SK-N-SH (cell line): ENCODE results near the gene PRXL2B. TPM values are rescaled to one million over a fixed set of nuclear protein-coding genes. Genes with fewer than 3 reads are reported as not detected.

Experiments used
- CTCF ChIA-PET: fragments of 300-600, 350-600 bp; formaldehyde crosslinking; extraction: SDS; loops from one replicate; lab custom pipeline; 2021; lab: Yijun Ruan, JAX
- POLR2A ChIA-PET: fragments of 350-600 bp; sonication (Branson Sonifier 250); formaldehyde crosslinking; extraction: SDS; loops from one replicate; lab custom pipeline; 2020; ENCODE audit warnings: antibody characterized with exemption, inconsistent platforms; lab: Yijun Ruan, JAX
- DNase-seq: peaks from one replicate; pipeline ENCODE4 v3.0.0; 2012
- H2AFZ ChIP-seq: fragments of 200-600 bp; sonication (generic); 2 replicates; pipeline ENCODE4 v1.8.1; 2016; ENCODE audit warnings: antibody characterized with exemption, mild to moderate bottlenecking, low read depth
- H3F3A ChIP-seq: fragments of 200-600 bp; sonication (generic); replicated peaks from 2 replicates; pipeline ENCODE3; 2016; ENCODE audit warnings: antibody characterized with exemption, mild to moderate bottlenecking; ENCODE audit not compliant: insufficient read depth
- H3K27ac ChIP-seq, 2 experiments: fragments of 200-500 bp in 1 of 2; fragments of 200-600 bp in 1 of 2; sonication (Bioruptor generic) in 1 of 2; sonication (generic), shearing (Covaris generic) in 1 of 2; 2 replicates each; pipeline versions ENCODE4 v1.5.1 to v1.6.1; 2014 to 2016; ENCODE audit warnings: low read depth in 2 of 2, inconsistent platforms in 1 of 2, low read length in 1 of 2, mild to moderate bottlenecking in 1 of 2, mixed read lengths in 1 of 2
- H3K27me3 ChIP-seq: fragments of 200-600 bp; sonication (generic), shearing (Covaris generic); 2 replicates; pipeline ENCODE4 v1.6.1; 2016; ENCODE audit warnings: mixed run types; ENCODE audit not compliant: insufficient read depth
- H3K36me3 ChIP-seq, 2 experiments: fragments of 200-500 bp in 1 of 2; fragments of 200-600 bp in 1 of 2; sonication (Bioruptor generic) in 1 of 2; sonication (generic) in 1 of 2; replicated peaks in 1 of 2; 2 replicates each; pipeline versions ENCODE3 to v1.5.1; 2014 to 2016; ENCODE audit warnings: low read length in 1 of 2, mild to moderate bottlenecking in 1 of 2; ENCODE audit not compliant: insufficient read depth in 2 of 2, control insufficient read depth in 1 of 2
- H3K4me1 ChIP-seq, 2 experiments: fragments of 200-500 bp in 1 of 2; fragments of 200-600 bp in 1 of 2; sonication (Bioruptor generic) in 1 of 2; sonication (generic), shearing (Covaris generic) in 1 of 2; 2 replicates each; pipeline versions ENCODE4 v1.5.1 to v1.6.1; 2014 to 2016; ENCODE audit warnings: low read depth in 1 of 2, low read length in 1 of 2, mixed run types in 1 of 2; ENCODE audit not compliant: insufficient read depth in 2 of 2, control insufficient read depth in 1 of 2
- H3K4me2 ChIP-seq: fragments of 200-600 bp; sonication (generic), shearing (Covaris generic); 2 replicates; pipeline ENCODE4 v1.6.1; 2017; ENCODE audit warnings: mixed run types
- H3K4me3 ChIP-seq, 2 experiments: fragments of 200-500 bp in 1 of 2; fragments of 200-600 bp in 1 of 2; sonication (Bioruptor generic) in 1 of 2; sonication (generic), shearing (Covaris generic) in 1 of 2; 2 replicates each; pipeline versions ENCODE4 v1.5.1 to v1.8.1; 2014 to 2016; ENCODE audit warnings: low read depth in 2 of 2, inconsistent platforms in 1 of 2, low read length in 1 of 2, mild to moderate bottlenecking in 1 of 2, mixed read lengths in 1 of 2, moderate library complexity in 1 of 2
- H3K79me2 ChIP-seq: fragments of 200-600 bp; sonication (generic); 2 replicates; pipeline ENCODE4 v1.8.1; 2017; ENCODE audit warnings: mild to moderate bottlenecking; ENCODE audit not compliant: insufficient read depth
- H3K9ac ChIP-seq: fragments of 200-600 bp; sonication (generic); 2 replicates; pipeline ENCODE4 v1.6.1; 2017; ENCODE audit warnings: mixed run types
- H3K9me2 ChIP-seq: fragments of 200-600 bp; sonication (generic); 2 replicates; pipeline ENCODE4 v1.6.1; 2017; ENCODE audit warnings: mixed run types
- H3K9me3 ChIP-seq: fragments of 200-600 bp; sonication (generic); 2 replicates; pipeline ENCODE4 v1.6.1; 2017; ENCODE audit warnings: mixed run types, mild to moderate bottlenecking, moderate library complexity
- H4K20me1 ChIP-seq: fragments of 200-600 bp; sonication (generic); 2 replicates; pipeline ENCODE4 v1.6.1; 2017; ENCODE audit warnings: mild to moderate bottlenecking, mixed run types; ENCODE audit not compliant: insufficient read depth
- CHD2 ChIP-seq: fragments of 150-350 bp; IDR thresholded peaks from 2 replicates; pipeline ENCODE4 v1.6.1; 2018; ENCODE audit warnings: low read length; ENCODE audit not compliant: partially characterized antibody
- ELF1 ChIP-seq: IDR thresholded peaks from 2 replicates; pipeline ENCODE4 v1.4.0; 2012
- EP300 ChIP-seq, 2 experiments: IDR thresholded peaks; 2 replicates each; pipeline versions ENCODE4 v1.4.0 to v1.6.1; 2012; ENCODE audit warnings: borderline replicate concordance in 1 of 2, low read depth in 1 of 2, low read length in 1 of 2
- FOSL2 ChIP-seq: IDR thresholded peaks from 2 replicates; pipeline ENCODE4 v1.4.0; 2012; ENCODE audit warnings: low read depth, mild to moderate bottlenecking, moderate library complexity, borderline replicate concordance
- FOXJ3 ChIP-seq: sonication (generic); formaldehyde crosslinking; IDR thresholded peaks from 2 replicates; pipeline ENCODE4 v1.5.1; 2020; ENCODE audit warnings: mild to moderate bottlenecking, missing genetic modification reagents
- GATA2 ChIP-seq: sonication (generic); formaldehyde crosslinking; IDR thresholded peaks from 2 replicates; pipeline ENCODE4 v1.5.0; 2020; ENCODE audit warnings: mild to moderate bottlenecking, missing genetic modification reagents
- JUND ChIP-seq: IDR thresholded peaks from 2 replicates; pipeline ENCODE4 v1.4.0; 2012
- MEF2A ChIP-seq: IDR thresholded peaks from 2 replicates; pipeline ENCODE4 v1.4.0; 2012; ENCODE audit warnings: low read depth, borderline replicate concordance
- NFIC ChIP-seq: IDR thresholded peaks from 2 replicates; pipeline ENCODE4 v1.4.0; 2012; ENCODE audit warnings: borderline replicate concordance
- NRF1 ChIP-seq: IDR thresholded peaks from 2 replicates; pipeline ENCODE4 v1.6.1; 2012; ENCODE audit warnings: low read depth, mild to moderate bottlenecking, low read length
- RAD21 ChIP-seq: IDR thresholded peaks from 2 replicates; pipeline ENCODE4 v1.6.1; 2012; ENCODE audit warnings: mild to moderate bottlenecking, low read length
- RFX5 ChIP-seq: IDR thresholded peaks from 2 replicates; pipeline ENCODE4 v1.6.1; 2012; ENCODE audit warnings: mild to moderate bottlenecking, improper control_type of control experiment, low read length
- RXRA ChIP-seq: IDR thresholded peaks from 2 replicates; pipeline ENCODE4 v1.4.0; 2012; ENCODE audit warnings: low read depth, mild to moderate bottlenecking, borderline replicate concordance
- SMC3 ChIP-seq: IDR thresholded peaks from 2 replicates; pipeline ENCODE4 v1.6.1; 2012; ENCODE audit warnings: low read depth, low read length, improper control_type of control experiment
- TCF12 ChIP-seq: IDR thresholded peaks from 2 replicates; pipeline ENCODE4 v1.4.0; 2012
- WGBS: methylation state at CpG from one replicate; pipeline ENCODE4 v1.1.6; 2017; ENCODE audit warnings: low lambda C conversion rate; 5-methylcytosine and 5-hydroxymethylcytosine counted together
- polyA plus RNA-seq, 3 experiments: library from polyadenylated mRNA; depleted of rRNA; stranded (reverse); fragments of >200 nt; gene quantifications; 2 replicates each; pipeline ENCODE4 v1.2.3, GENCODE V29; 2012
- TF ChIP-seq, protein P1 (sequence below): IDR thresholded peaks from 2 replicates; pipeline ENCODE4 v1.4.0; 2012; ENCODE audit warnings: low read depth, borderline replicate concordance
- TF ChIP-seq, protein P2 (sequence below): fragments of 200-600 bp; sonication (generic); IDR thresholded peaks from 2 replicates; pipeline ENCODE4 v1.6.1; 2017; ENCODE audit warnings: antibody characterized with exemption, mild to moderate bottlenecking, moderate library complexity
- TF ChIP-seq, protein P3 (sequence below): IDR thresholded peaks from 2 replicates; pipeline ENCODE4; 2012
- TF ChIP-seq, protein P4 (sequence below): fragments of 150-350 bp; IDR thresholded peaks from 2 replicates; pipeline ENCODE4 v1.6.1; 2016; ENCODE audit warnings: mild to moderate bottlenecking, low read depth, low read length
- TF ChIP-seq, protein P5 (sequence below): IDR thresholded peaks from 2 replicates; pipeline ENCODE4 v1.4.0; 2012; ENCODE audit warnings: low read depth

Gene PRXL2B
- polyA plus RNA-seq, 1 of the 3 experiments (the other 2 are of a cell fraction): 33.7 TPM

DNA sequence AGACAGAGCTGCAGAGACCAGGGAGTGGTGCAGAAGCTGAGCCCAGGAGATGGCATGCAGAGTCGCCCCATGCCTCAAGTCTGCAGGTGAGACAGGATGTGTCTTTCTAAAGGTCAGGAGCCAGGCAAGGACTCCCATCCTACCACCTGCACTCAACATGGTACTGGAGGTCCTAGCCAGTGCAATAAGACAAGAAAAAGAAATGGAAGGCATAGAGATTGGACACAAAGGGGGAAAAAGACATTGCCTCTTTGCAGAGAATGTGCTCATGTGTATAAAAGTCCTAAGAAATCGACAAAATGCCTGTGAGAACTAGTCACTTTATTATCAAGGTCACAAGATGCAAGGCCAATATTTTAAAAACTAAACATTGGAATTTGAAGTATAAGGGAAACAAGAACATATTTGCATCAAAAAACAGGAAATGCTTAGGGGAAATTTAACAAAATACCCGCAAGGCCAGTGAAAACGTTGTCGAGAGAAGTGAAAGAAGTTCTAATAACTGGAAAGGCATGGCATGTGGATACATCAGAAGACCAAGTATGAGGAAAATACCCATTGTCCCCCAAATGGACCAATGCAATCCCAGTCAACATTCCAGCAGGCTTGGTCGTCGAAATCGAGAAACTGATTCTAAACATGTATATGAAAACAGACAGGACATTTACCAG lies 13.2 kb upstream of the PRXL2B start:
- no peaks in the 10 kb centered on the region for H3K27me3 ChIP-seq
- CTCF ChIA-PET: no interaction called here
- TF ChIP-seq FOSL2: no peak
- TF ChIP-seq SMC3: no peak
- no peak for TF ChIP-seq RXRA
- no peak for TF ChIP-seq NRF1
- no peak for TF ChIP-seq RFX5
- TF ChIP-seq, protein P1, sequence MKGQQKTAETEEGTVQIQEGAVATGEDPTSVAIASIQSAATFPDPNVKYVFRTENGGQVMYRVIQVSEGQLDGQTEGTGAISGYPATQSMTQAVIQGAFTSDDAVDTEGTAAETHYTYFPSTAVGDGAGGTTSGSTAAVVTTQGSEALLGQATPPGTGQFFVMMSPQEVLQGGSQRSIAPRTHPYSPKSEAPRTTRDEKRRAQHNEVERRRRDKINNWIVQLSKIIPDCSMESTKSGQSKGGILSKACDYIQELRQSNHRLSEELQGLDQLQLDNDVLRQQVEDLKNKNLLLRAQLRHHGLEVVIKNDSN: no peak
- TF ChIP-seq EP300 (IDR thresholded peaks at IDR 0.05; ENCODE audit: borderline replicate concordance in 1 of 2, low read depth in 1 of 2, low read length in 1 of 2): no peak
- no peak for TF ChIP-seq NFIC
- no peak for TF ChIP-seq ELF1
- TF ChIP-seq JUND: no peak
- TF ChIP-seq, protein P2, sequence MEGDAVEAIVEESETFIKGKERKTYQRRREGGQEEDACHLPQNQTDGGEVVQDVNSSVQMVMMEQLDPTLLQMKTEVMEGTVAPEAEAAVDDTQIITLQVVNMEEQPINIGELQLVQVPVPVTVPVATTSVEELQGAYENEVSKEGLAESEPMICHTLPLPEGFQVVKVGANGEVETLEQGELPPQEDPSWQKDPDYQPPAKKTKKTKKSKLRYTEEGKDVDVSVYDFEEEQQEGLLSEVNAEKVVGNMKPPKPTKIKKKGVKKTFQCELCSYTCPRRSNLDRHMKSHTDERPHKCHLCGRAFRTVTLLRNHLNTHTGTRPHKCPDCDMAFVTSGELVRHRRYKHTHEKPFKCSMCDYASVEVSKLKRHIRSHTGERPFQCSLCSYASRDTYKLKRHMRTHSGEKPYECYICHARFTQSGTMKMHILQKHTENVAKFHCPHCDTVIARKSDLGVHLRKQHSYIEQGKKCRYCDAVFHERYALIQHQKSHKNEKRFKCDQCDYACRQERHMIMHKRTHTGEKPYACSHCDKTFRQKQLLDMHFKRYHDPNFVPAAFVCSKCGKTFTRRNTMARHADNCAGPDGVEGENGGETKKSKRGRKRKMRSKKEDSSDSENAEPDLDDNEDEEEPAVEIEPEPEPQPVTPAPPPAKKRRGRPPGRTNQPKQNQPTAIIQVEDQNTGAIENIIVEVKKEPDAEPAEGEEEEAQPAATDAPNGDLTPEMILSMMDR: no peak
- TF ChIP-seq, all 33 proteins: peak for 0
- Histone ChIP-seq H3K9me3 (no peaks in the 10 kb centered on the region), H4K20me1 (no peaks in the 10 kb centered on the region), H3K4me1 (no peaks in the 10 kb centered on the region; a peak in 1 of 4 replicates), H3K4me2 (no peak overlapping the region), H3K4me3 (no peak overlapping the region), H3K79me2 (no peaks in the 10 kb centered on the region), H3K9ac (no peak overlapping the region), H3K36me3 (no peaks in the 10 kb centered on the region), H3F3A (no peaks in the 10 kb centered on the region), H2AFZ (no peak overlapping the region), H3K27ac (no peak overlapping the region), H3K9me2 (no peaks in the 10 kb centered on the region)
- DNase-seq: no peak
- 24% methylated on average over 8 of the region's 8 CpGs for WGBS
- POLR2A ChIA-PET: no interaction called here

DNA sequence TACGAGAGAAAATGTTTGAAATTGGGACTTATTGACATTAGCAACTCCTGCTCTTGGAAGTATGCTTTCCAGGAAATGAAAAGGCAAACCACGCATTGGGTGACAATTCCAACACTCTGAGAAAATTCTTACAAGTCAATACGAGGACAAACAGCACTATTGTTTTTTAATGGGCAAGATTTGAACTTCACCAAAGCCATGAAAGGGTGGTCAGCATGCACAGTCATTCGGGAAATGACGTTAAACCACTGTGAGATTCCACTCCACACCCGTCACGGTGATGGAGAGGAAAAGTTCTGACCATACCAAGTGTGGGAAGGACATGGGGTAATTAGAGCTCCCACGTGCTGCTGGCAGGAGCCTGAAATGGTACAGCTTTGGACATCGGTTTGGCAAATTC lies 12.2 kb upstream of the PRXL2B start:
- no peaks in the 10 kb centered on the region for H3K36me3 ChIP-seq
- H3K79me2 ChIP-seq: no peaks in the 10 kb centered on the region
- no peak overlapping the region for H3K27ac ChIP-seq
- CTCF ChIA-PET: interaction anchor here (1.1 kb wide), 1 partner anchor 13 kb away, joined by 4 read pairs; no protein-coding TSS in a partner anchor
- POLR2A ChIA-PET: no interaction called here
- H3K4me3 ChIP-seq: no peak overlapping the region
- DNase-seq: no peak
- H3F3A ChIP-seq: no peaks in the 10 kb centered on the region
- H3K27me3 ChIP-seq: no peaks in the 10 kb centered on the region
- TF ChIP-seq, protein P3, sequence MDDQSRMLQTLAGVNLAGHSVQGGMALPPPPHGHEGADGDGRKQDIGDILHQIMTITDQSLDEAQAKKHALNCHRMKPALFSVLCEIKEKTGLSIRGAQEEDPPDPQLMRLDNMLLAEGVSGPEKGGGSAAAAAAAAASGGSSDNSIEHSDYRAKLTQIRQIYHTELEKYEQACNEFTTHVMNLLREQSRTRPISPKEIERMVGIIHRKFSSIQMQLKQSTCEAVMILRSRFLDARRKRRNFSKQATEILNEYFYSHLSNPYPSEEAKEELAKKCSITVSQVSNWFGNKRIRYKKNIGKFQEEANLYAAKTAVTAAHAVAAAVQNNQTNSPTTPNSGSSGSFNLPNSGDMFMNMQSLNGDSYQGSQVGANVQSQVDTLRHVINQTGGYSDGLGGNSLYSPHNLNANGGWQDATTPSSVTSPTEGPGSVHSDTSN: no peak
- TF ChIP-seq TCF12 (no peak), FOSL2 (no peak), GATA2 (no peak), FOXJ3 (CRISPR knock-in tag) (no peak), CHD2 (no peak), RAD21 (no peak), RFX5 (no peak), SMC3 (no peak), NFIC (no peak), MEF2A (no peak)
- TF ChIP-seq, protein P2: no peak
- TF ChIP-seq, protein P4, sequence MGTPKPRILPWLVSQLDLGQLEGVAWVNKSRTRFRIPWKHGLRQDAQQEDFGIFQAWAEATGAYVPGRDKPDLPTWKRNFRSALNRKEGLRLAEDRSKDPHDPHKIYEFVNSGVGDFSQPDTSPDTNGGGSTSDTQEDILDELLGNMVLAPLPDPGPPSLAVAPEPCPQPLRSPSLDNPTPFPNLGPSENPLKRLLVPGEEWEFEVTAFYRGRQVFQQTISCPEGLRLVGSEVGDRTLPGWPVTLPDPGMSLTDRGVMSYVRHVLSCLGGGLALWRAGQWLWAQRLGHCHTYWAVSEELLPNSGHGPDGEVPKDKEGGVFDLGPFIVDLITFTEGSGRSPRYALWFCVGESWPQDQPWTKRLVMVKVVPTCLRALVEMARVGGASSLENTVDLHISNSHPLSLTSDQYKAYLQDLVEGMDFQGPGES: no peak
- TF ChIP-seq, protein P5, sequence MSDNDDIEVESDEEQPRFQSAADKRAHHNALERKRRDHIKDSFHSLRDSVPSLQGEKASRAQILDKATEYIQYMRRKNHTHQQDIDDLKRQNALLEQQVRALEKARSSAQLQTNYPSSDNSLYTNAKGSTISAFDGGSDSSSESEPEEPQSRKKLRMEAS: no peak
- no peaks in the 10 kb centered on the region; a peak in 1 of 4 replicates for H3K4me1 ChIP-seq
- H4K20me1 ChIP-seq: no peaks in the 10 kb centered on the region
- no peak overlapping the region for H3K4me2 ChIP-seq
- WGBS: 37% methylated on average over 9 of the region's 9 CpGs
- no peaks in the 10 kb centered on the region for H3K9me3 ChIP-seq
- H2AFZ ChIP-seq: no peak overlapping the region
- no peak overlapping the region for H3K9ac ChIP-seq
- H3K9me2 ChIP-seq: no peaks in the 10 kb centered on the region
